ENCODE results near the gene RAB44.

GRCh38 chr6:36685166-36685924, 12.3 kb upstream of the RAB44 start:
- TF ChIP-seq POLR2A (IDR thresholded peaks at IDR 0.05; ENCODE audit: low read length) (no peak), RNF2 (IDR thresholded peaks at IDR 0.05; ENCODE audit: borderline replicate concordance, low read depth) (no peak), RARB (CRISPR knock-in tag; IDR thresholded peaks at IDR 0.05) (no peak), CTCF (IDR thresholded peaks at IDR 0.05) (no peak), CHD2 (IDR thresholded peaks at IDR 0.05; ENCODE audit: low read length, partially characterized antibody) (no peak), ELK1 (IDR thresholded peaks at IDR 0.05; ENCODE audit: low read depth, low read length) (no peak), REST (IDR thresholded peaks at IDR 0.05) (no peak)
